ENCODE data around the gene VAC14.

GRCh38 chr16:70754371-70754770 is 46.6 kb downstream of the VAC14 start:
- TF ChIP-seq POLR2AphosphoS5 (IDR thresholded peaks at IDR 0.05; ENCODE audit: low read depth, low read length) (no peak), REST (IDR thresholded peaks at IDR 0.05; ENCODE audit: insufficient read depth in 1 of 2, low read depth in 2 of 2, low read length in 2 of 2) (no peak), FOXP2 (optimal IDR thresholded peaks at IDR 0.05; ENCODE audit: borderline replicate concordance, extremely low read depth, extremely low read length, insufficient read depth) (no peak), SIN3A (IDR thresholded peaks at IDR 0.05; ENCODE audit: borderline replicate concordance, insufficient read depth, low read length) (no peak), TAF1 (IDR thresholded peaks at IDR 0.05; ENCODE audit: borderline replicate concordance, insufficient read depth, low read length) (no peak)
